Measurements from ENCODE around the gene TIAM1. TPM values are rescaled to one million over a fixed set of nuclear protein-coding genes. Genes with fewer than 3 reads are reported as not detected.

Gene TIAM1
- total RNA-seq, 1 donor from 2014 or later: 8.4 TPM

- DNase-seq (ENCODE audit: low read depth) (no peak), FAIRE-seq (no peak)
- no peaks in the 10 kb centered on the region for H3K27me3 ChIP-seq (ENCODE audit: control insufficient read depth, insufficient read depth, low read length)
- no peak overlapping the region for H3K4me3 ChIP-seq (ENCODE audit: low read depth, low read length)
- TF ChIP-seq, protein P1, sequence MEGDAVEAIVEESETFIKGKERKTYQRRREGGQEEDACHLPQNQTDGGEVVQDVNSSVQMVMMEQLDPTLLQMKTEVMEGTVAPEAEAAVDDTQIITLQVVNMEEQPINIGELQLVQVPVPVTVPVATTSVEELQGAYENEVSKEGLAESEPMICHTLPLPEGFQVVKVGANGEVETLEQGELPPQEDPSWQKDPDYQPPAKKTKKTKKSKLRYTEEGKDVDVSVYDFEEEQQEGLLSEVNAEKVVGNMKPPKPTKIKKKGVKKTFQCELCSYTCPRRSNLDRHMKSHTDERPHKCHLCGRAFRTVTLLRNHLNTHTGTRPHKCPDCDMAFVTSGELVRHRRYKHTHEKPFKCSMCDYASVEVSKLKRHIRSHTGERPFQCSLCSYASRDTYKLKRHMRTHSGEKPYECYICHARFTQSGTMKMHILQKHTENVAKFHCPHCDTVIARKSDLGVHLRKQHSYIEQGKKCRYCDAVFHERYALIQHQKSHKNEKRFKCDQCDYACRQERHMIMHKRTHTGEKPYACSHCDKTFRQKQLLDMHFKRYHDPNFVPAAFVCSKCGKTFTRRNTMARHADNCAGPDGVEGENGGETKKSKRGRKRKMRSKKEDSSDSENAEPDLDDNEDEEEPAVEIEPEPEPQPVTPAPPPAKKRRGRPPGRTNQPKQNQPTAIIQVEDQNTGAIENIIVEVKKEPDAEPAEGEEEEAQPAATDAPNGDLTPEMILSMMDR (IDR thresholded peaks at IDR 0.05; ENCODE audit: insufficient read depth, low read length, severe bottlenecking): no peak
- peaks cover 1% of the 10 kb centered on the region for H3K36me3 ChIP-seq (ENCODE audit: control insufficient read depth, insufficient read depth, low read length)
Observed at GRCh38 chr21:31264574-31264973, 79.5 kb downstream of the TIAM1 start.

DNA sequence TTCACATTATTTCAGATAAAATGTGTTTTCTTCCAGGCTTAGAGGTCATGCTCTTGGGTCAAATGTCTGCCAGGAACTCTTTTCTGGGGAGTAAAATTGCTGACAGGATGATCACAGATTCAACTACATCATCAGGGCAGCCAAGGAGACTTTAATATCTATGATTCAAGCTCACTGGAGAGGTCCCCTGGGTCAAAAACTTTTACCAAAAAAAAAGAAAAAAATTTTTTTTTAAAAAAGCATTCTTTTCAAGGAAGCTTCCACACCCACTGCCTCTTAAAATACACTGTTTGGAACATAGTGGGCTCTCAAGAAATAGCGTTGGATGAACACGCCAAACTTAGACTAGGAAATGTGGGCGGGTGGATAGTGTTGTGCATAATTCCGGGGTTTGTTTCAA lies 81.3 kb downstream of the TIAM1 start:
- H3K4me3 ChIP-seq (ENCODE audit: low read depth, low read length): no peak overlapping the region
- H3K36me3 ChIP-seq (ENCODE audit: control insufficient read depth, insufficient read depth, low read length): peaks cover 1% of the 10 kb centered on the region
- no peaks in the 10 kb centered on the region for H3K27me3 ChIP-seq (ENCODE audit: control insufficient read depth, insufficient read depth, low read length)
- FAIRE-seq: no peak
- TF ChIP-seq, protein P1 (IDR thresholded peaks at IDR 0.05; ENCODE audit: insufficient read depth, low read length, severe bottlenecking): no peak
- DNase-seq (ENCODE audit: low read depth): no peak

- TF ChIP-seq, protein P1 (IDR thresholded peaks at IDR 0.05; ENCODE audit: insufficient read depth, low read length, severe bottlenecking): no peak
- Histone ChIP-seq H3K27me3 (ENCODE audit: control insufficient read depth, insufficient read depth, low read length) (no peaks in the 10 kb centered on the region), H3K36me3 (ENCODE audit: control insufficient read depth, insufficient read depth, low read length) (peaks cover 1% of the 10 kb centered on the region), H3K4me3 (ENCODE audit: low read depth, low read length) (no peak overlapping the region)
- no peak for FAIRE-seq
- DNase-seq (ENCODE audit: low read depth): no peak
Observed at GRCh38 chr21:31261759-31262158, 82.3 kb downstream of the TIAM1 start.

DNA sequence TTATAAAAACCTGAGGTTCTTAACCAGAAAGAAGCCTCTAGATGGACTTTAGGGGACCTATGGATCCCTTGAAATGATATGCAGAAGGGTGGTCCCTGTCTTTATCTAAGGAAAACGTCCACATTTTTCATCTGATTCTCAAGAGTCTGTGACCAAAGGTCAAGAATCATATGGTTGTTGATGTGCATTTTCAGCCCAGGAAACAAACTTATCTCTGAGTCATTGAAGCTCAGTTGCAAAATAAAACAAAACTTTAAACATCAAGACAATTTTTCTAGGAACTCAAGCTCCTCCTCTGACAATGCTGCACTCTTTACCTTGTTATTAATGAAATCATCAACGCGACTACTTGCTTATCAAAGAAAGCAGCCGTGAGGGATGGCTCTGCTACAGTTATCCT lies 83.3 kb downstream of the TIAM1 start:
- Histone ChIP-seq H3K27me3 (ENCODE audit: control insufficient read depth, insufficient read depth, low read length) (no peaks in the 10 kb centered on the region), H3K36me3 (ENCODE audit: control insufficient read depth, insufficient read depth, low read length) (no peaks in the 10 kb centered on the region), H3K4me3 (ENCODE audit: low read depth, low read length) (no peak overlapping the region)
- FAIRE-seq (no peak), DNase-seq (ENCODE audit: low read depth) (peak; percentile 20)
- TF ChIP-seq, protein P1 (IDR thresholded peaks at IDR 0.05; ENCODE audit: insufficient read depth, low read length, severe bottlenecking): no peak

DNA sequence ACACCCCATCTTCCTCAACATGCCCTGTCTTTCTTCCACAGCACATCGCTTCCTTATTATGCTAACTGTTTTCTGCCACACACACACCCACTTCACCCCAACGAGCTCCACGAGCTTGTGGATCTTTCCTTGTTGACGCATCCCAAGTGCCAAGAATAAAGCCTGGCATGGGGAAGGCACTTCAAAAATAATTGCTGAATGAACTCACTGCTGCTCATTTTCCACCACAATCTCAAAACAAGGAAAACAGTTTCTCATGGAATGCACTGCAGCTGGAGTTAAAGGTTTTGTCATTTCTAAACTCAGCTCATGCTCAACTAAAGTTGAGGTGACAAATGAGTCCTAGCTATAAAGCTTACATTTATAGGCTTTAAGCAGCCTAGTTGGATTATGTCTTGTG lies 86.0 kb downstream of the TIAM1 start:
- DNase-seq (ENCODE audit: low read depth) (no peak), FAIRE-seq (no peak)
- Histone ChIP-seq H3K36me3 (ENCODE audit: control insufficient read depth, insufficient read depth, low read length) (no peaks in the 10 kb centered on the region), H3K4me3 (ENCODE audit: low read depth, low read length) (no peak overlapping the region), H3K27me3 (ENCODE audit: control insufficient read depth, insufficient read depth, low read length) (no peaks in the 10 kb centered on the region)
- TF ChIP-seq, protein P1 (IDR thresholded peaks at IDR 0.05; ENCODE audit: insufficient read depth, low read length, severe bottlenecking): no peak

DNA sequence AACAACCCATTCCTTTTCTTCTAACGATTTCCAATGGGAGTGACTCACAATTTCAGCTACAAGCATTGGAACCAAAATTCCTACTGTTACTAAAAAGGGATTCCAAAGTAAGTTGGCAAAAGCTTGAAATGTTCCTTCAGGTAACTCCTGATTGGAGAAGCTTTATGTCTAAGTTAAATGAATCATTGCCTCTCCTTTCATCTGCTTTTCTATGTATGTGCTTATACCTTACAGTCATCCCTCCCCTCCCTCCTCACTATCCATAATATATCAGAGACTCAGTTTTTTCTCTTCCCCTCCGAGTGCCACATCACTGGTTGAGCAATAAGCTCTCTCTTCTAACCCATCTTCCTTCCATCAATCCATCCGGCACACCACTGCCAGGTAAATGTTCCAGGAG lies 86.8 kb downstream of the TIAM1 start:
- no peak for FAIRE-seq
- no peaks in the 10 kb centered on the region for H3K27me3 ChIP-seq (ENCODE audit: control insufficient read depth, insufficient read depth, low read length)
- no peak for DNase-seq (ENCODE audit: low read depth)
- no peaks in the 10 kb centered on the region for H3K36me3 ChIP-seq (ENCODE audit: control insufficient read depth, insufficient read depth, low read length)
- no peak overlapping the region for H3K4me3 ChIP-seq (ENCODE audit: low read depth, low read length)
- TF ChIP-seq, protein P1 (IDR thresholded peaks at IDR 0.05; ENCODE audit: insufficient read depth, low read length, severe bottlenecking): no peak

Measured in bronchial epithelial cell (primary cell).